Nephron progenitor cell (in vitro differentiated cells): ENCODE results near the gene CHRM4.
A peak's percentile ranks its signal among the peaks of the same experiment; 100 is the strongest.

ENCODE experiments used
- DNase-seq: peaks from one replicate; pipeline ENCODE4 v3.0.0; 2021
- H3K27ac Mint-ChIP-seq: 2 replicates; pipeline ENCODE4 v1.8.0; 2021; ENCODE audit warnings: mild to moderate bottlenecking, moderate library complexity, mixed read lengths
- H3K27me3 Mint-ChIP-seq: 2 replicates; pipeline ENCODE4 v1.8.0; 2021; ENCODE audit warnings: mild to moderate bottlenecking, low read depth, mixed read lengths; ENCODE audit not compliant: poor library complexity
- H3K36me3 Mint-ChIP-seq: 2 replicates; pipeline ENCODE4 v1.8.0; 2021; ENCODE audit warnings: low read depth, mixed read lengths
- H3K4me1 Mint-ChIP-seq: 2 replicates; pipeline ENCODE4 v1.8.0; 2021; ENCODE audit warnings: mixed read lengths
- H3K4me3 Mint-ChIP-seq: 2 replicates; pipeline ENCODE4 v1.8.0; 2021; ENCODE audit warnings: mild to moderate bottlenecking, moderate library complexity, mixed read lengths
- H3K9me3 Mint-ChIP-seq: 2 replicates; pipeline ENCODE4 v1.8.0; 2021; ENCODE audit warnings: mild to moderate bottlenecking, moderate library complexity, mixed read lengths
- CTCF ChIP-seq: fragments of 200-600 bp; sonication (generic); IDR thresholded peaks from 2 replicates; pipeline ENCODE4 v1.5.0; 2021; ENCODE audit warnings: antibody characterized with exemption

CHRM4 gene

GRCh38 chr11:46410021-46410420 lies 18.4 kb upstream of the CHRM4 start:
- H3K4me1 Mint-ChIP-seq, result peaks cover 4% of the 10 kb centered on the region
- no peaks in the 10 kb centered on the region for H3K27me3 Mint-ChIP-seq
- no peak for TF ChIP-seq CTCF
- DNase-seq, result no peak
- H3K9me3 Mint-ChIP-seq, result no peaks in the 10 kb centered on the region
- peaks cover 32% of the 10 kb centered on the region for H3K36me3 Mint-ChIP-seq
- H3K27ac Mint-ChIP-seq, result no peak overlapping the region
- H3K4me3 Mint-ChIP-seq, result no peak overlapping the region

GRCh38 chr11:46408407-46408986 lies 16.9 kb upstream of the CHRM4 start:
- Mint-ChIP-seq H3K4me1 (peaks cover 6% of the 10 kb centered on the region), H3K36me3 (peaks cover 24% of the 10 kb centered on the region), H3K27me3 (no peaks in the 10 kb centered on the region), H3K9me3 (no peaks in the 10 kb centered on the region), H3K27ac (peak overlapping the region; percentile 64), H3K4me3 (no peak overlapping the region)
- DNase-seq, result no peak
- TF ChIP-seq CTCF, result no peak

- no peak for TF ChIP-seq CTCF
- Mint-ChIP-seq H3K9me3 (no peaks in the 10 kb centered on the region), H3K4me3 (no peak overlapping the region), H3K27me3 (no peaks in the 10 kb centered on the region), H3K36me3 (peaks cover 31% of the 10 kb centered on the region), H3K4me1 (peaks cover 11% of the 10 kb centered on the region), H3K27ac (no peak overlapping the region)
- DNase-seq, result no peak
Observed at GRCh38 chr11:46407635-46408034, 16.1 kb upstream of the CHRM4 start.

GRCh38 chr11:46404476-46405017 lies 13.0 kb upstream of the CHRM4 start:
- no peak for TF ChIP-seq CTCF
- H3K27ac Mint-ChIP-seq, result no peak overlapping the region
- no peak for DNase-seq
- H3K4me1 Mint-ChIP-seq, result peaks cover 11% of the 10 kb centered on the region
- no peaks in the 10 kb centered on the region for H3K9me3 Mint-ChIP-seq
- no peaks in the 10 kb centered on the region for H3K27me3 Mint-ChIP-seq
- H3K4me3 Mint-ChIP-seq, result no peak overlapping the region
- H3K36me3 Mint-ChIP-seq, result peaks cover 30% of the 10 kb centered on the region

DNA sequence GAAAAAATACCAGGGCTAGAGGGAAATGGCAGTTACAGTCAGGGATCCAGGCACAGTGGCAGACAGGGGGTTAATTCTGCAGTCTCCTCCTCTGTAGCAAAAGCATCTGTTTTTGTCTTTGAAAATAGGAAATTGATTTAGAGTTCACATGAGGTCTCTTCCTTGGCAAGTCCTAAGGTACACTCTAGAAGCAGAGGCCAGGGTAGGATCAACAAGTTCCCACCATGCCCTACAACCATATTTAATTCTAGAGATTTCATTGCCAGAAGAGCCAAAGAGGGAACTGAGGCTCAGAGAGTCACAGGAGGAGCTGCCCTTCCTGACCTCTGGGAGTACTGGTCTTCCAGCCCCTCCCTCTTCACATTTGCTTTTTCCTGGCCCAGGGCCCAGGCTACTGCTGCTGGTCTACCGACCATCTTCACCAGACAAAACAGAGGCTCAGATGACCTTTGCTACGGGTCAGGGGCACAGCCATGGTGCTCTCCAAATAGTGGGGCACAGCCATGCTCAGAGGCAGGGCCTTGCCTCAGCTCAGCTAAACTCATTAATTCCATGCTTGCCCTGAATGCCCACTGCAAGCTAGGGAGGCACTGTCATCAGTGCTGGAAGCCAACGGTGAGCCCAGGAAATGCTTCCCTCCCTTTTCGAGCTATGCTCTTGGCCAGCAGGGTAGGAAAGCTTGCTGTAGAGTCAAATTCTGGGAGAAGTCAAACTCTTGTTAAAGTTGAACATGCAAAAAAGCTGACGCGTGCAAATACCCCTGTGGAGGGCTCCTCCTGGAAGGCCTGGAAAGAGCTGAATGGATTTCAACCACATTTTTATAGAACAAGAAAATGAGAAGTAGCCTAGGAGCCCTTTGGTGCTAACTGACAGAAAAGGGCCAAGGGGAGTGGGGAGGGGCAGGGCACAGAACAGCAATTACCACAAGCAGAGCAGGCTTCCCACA lies 11.7 kb upstream of the CHRM4 start:
- peak overlapping the region; percentile 97 for H3K27ac Mint-ChIP-seq
- no peaks in the 10 kb centered on the region for H3K9me3 Mint-ChIP-seq
- H3K36me3 Mint-ChIP-seq, result peaks cover 30% of the 10 kb centered on the region
- no peak for TF ChIP-seq CTCF
- no peaks in the 10 kb centered on the region for H3K27me3 Mint-ChIP-seq
- no peak for DNase-seq
- H3K4me3 Mint-ChIP-seq, result no peak overlapping the region
- H3K4me1 Mint-ChIP-seq, result peaks cover 11% of the 10 kb centered on the region
